Fibroblast of lung (primary cell): ENCODE results near the gene VAMP7. TPM values are rescaled to one million over a fixed set of nuclear protein-coding genes. Genes with fewer than 3 reads are reported as not detected.

Source experiments
- DNase-seq, 2 donors: peaks; one replicate each; pipeline versions ENCODE4 v3.0.0 to v3.0.0-alpha.2; 2010; ENCODE audit warnings: low read depth in 2 of 2
- H2AFZ ChIP-seq: 2 replicates; pipeline ENCODE4 v1.5.1; 2012; ENCODE audit warnings: low read length, control low read depth, inconsistent platforms
- H3K27ac ChIP-seq: 2 replicates; pipeline ENCODE4 v1.5.1; 2011; ENCODE audit warnings: low read length, control low read depth; ENCODE audit not compliant: insufficient read depth
- H3K27me3 ChIP-seq: 2 replicates; pipeline ENCODE4 v1.5.1; 2011; ENCODE audit warnings: mild to moderate bottlenecking, low read length; ENCODE audit not compliant: control insufficient read depth, insufficient read depth
- H3K36me3 ChIP-seq: 2 replicates; pipeline ENCODE4 v1.5.1; 2011; ENCODE audit warnings: low read length; ENCODE audit not compliant: control insufficient read depth, insufficient read depth
- H3K4me1 ChIP-seq: 2 replicates; pipeline ENCODE4 v1.5.1; 2011; ENCODE audit warnings: low read length; ENCODE audit not compliant: control insufficient read depth, insufficient read depth; ENCODE audit errors: extremely low read depth
- H3K4me2 ChIP-seq: 2 replicates; pipeline ENCODE4 v1.5.1; 2011; ENCODE audit warnings: low read length, control low read depth; ENCODE audit not compliant: insufficient read depth; ENCODE audit errors: extremely low read depth
- H3K4me3 ChIP-seq, 4 experiments: fragments of 200-600 bp in 1 of 4; sonication (generic) in 1 of 4; replicated peaks in 1 of 4; 2 replicates each; pipeline ENCODE4 v1.5.1; 2011 to 2016; ENCODE audit warnings: low read length in 4 of 4, low read depth in 3 of 4, mild to moderate bottlenecking in 3 of 4, control low read depth in 2 of 4, inconsistent platforms in 1 of 4, mixed read lengths in 1 of 4; ENCODE audit not compliant: insufficient read depth in 1 of 4; ENCODE audit errors: control extremely low read depth in 1 of 4
- H3K79me2 ChIP-seq: 2 replicates; pipeline ENCODE4 v1.5.1; 2012; ENCODE audit warnings: mild to moderate bottlenecking, low read length, inconsistent platforms; ENCODE audit not compliant: control insufficient read depth, insufficient read depth
- H3K9ac ChIP-seq: 2 replicates; pipeline ENCODE4 v1.5.1; 2011; ENCODE audit warnings: mild to moderate bottlenecking, low read length, control low read depth; ENCODE audit not compliant: insufficient read depth
- H3K9me3 ChIP-seq: 2 replicates; pipeline ENCODE4 v1.5.1; 2012; ENCODE audit warnings: low read depth, low read length; ENCODE audit not compliant: control insufficient read depth, insufficient read depth
- H4K20me1 ChIP-seq: 2 replicates; pipeline ENCODE4 v1.5.1; 2011; ENCODE audit warnings: low read length; ENCODE audit not compliant: control insufficient read depth, insufficient read depth; ENCODE audit errors: extremely low read depth
- CTCF ChIP-seq, 2 donors: IDR thresholded peaks in 1 of 2; conservative IDR thresholded peaks in 1 of 2; 1 replicate in 1 of 2; 2 replicates in 1 of 2; pipeline ENCODE4 v1.5.1; 2011 to 2012; ENCODE audit warnings: low read length in 2 of 2, control low read depth in 1 of 2, inconsistent platforms in 1 of 2, low read depth in 1 of 2, mild to moderate bottlenecking in 1 of 2
- EZH2 ChIP-seq: IDR thresholded peaks from 2 replicates; pipeline ENCODE4 v1.5.1; 2012; ENCODE audit warnings: low read length, control low read depth, mild to moderate bottlenecking; ENCODE audit errors: missing control alignments
- polyA plus RNA-seq, 2 donors: library from polyadenylated mRNA; depleted of rRNA in 1 of 2; stranded (reverse) in 1 of 2; unstranded in 1 of 2; fragments of >200 nt; gene quantifications; 2 replicates each; pipeline ENCODE4 v1.2.1, GENCODE V29; 2011 to 2012; ENCODE audit warnings: missing spikeins in 1 of 2
- total RNA-seq: library from RNA; depleted of rRNA; stranded (reverse); fragments of >200 nt; gene quantifications from 2 replicates; pipeline ENCODE4 v1.2.1, GENCODE V29; 2014

VAMP7 gene
- total and polyA plus RNA-seq, 2 donors (not counting 1 experiment from before 2014, with no cell fraction given), result 40.1 to 68.4 TPM

DNA sequence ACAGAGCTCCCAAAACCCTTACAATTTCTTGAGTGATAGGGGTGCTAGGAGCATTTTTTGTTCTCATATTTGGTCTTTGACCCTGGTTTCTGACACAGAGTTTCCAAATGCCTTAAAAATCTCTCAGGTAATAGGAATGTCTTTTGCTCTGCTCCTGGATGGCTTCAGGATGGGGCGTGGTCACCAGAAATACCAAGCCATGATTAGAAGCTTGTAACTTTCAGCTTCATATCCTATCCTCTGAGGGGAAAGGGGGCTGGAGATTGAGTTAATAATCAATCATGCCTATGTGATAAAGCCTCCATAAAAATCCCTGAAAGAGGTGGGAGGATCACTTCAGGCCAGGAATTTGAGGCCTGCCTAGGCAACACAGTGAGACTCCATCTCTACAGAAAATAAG is 81.8 kb downstream of the VAMP7 start:
- Histone ChIP-seq H3K9ac (no peak overlapping the region), H3K4me2 (no peak overlapping the region), H3K27ac (no peak overlapping the region), H4K20me1 (no peaks in the 10 kb centered on the region), H2AFZ (no peak overlapping the region), H3K27me3 (no peaks in the 10 kb centered on the region), H3K4me1 (no peaks in the 10 kb centered on the region), H3K36me3 (no peaks in the 10 kb centered on the region), H3K79me2 (no peaks in the 10 kb centered on the region), H3K4me3 (no peak overlapping the region), H3K9me3 (no peaks in the 10 kb centered on the region)
- no peak for DNase-seq
- no peak for TF ChIP-seq CTCF (conservative IDR thresholded peaks at IDR 0.05 in 1 of 2, IDR thresholded peaks at IDR 0.05 in 1 of 2; ENCODE audit: low read depth in 1 of 2, low read length in 2 of 2)
- no peak for TF ChIP-seq EZH2

DNA sequence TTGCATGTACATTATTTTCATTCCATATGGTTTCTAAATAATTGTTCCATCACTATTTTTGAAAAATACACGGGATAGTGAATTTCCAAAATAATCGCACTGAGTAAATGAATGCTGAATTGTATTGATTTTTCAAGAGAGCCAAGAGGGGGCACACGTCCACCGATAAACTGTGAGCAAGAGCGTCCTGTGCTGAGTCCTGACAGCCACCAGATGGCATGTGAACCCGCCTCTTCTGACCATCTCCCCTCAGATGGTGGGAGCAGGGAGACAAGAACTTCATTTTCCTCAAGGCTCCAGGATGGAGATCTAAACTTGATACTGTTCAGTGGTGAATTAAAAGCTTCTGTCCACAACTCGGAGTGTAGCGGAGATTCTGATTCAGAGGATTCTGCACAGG is 85.7 kb downstream of the VAMP7 start:
- H3K4me2 ChIP-seq, result no peak overlapping the region
- no peaks in the 10 kb centered on the region for H3K36me3 ChIP-seq
- H3K4me3 ChIP-seq, result no peak overlapping the region
- TF ChIP-seq CTCF (conservative IDR thresholded peaks at IDR 0.05 in 1 of 2, IDR thresholded peaks at IDR 0.05 in 1 of 2; ENCODE audit: low read depth in 1 of 2, low read length in 2 of 2) (no peak), EZH2 (no peak)
- H3K9ac ChIP-seq, result no peak overlapping the region
- H4K20me1 ChIP-seq, result no peaks in the 10 kb centered on the region
- H3K27me3 ChIP-seq, result no peaks in the 10 kb centered on the region
- H3K79me2 ChIP-seq, result no peaks in the 10 kb centered on the region
- no peak overlapping the region for H2AFZ ChIP-seq
- no peaks in the 10 kb centered on the region for H3K9me3 ChIP-seq
- DNase-seq, result no peak
- H3K4me1 ChIP-seq, result no peaks in the 10 kb centered on the region
- no peak overlapping the region for H3K27ac ChIP-seq

DNA sequence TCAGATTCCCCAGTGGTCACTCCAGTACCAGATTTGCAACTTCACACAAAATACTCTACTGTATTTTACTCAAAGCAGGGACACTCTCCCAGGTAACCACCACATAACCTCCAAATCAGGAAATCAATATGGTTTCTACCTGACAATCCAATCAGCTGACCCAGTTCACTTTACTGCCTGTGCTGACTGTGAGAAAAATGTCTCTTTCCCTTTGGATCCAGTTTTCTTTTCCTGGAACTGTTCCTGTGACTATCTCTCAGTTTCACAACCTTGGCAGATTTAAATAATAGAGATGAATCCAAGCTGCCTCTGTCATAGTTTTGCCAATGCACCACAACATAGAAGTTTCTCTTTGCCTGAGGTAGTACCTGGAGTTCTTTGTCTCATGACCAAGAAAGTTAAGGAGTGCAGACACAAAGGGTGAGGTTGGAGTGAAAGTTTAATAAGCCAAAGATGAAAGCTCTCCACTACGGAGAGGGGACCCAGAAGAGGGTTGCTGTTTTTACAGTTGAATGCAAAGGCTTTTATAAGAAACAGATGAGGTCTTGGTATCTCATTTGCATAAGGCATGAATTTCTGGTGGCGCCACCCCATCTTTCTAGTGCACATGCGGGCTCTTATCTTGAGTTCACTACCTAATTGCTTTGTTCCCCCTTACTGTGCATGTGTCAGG is 86.6 kb downstream of the VAMP7 start:
- no peak for DNase-seq
- H3K36me3 ChIP-seq, result no peaks in the 10 kb centered on the region
- no peak overlapping the region for H3K4me3 ChIP-seq
- H3K9me3 ChIP-seq, result no peaks in the 10 kb centered on the region
- H2AFZ ChIP-seq, result no peak overlapping the region
- H3K9ac ChIP-seq, result no peak overlapping the region
- no peak overlapping the region for H3K27ac ChIP-seq
- no peaks in the 10 kb centered on the region for H3K79me2 ChIP-seq
- H4K20me1 ChIP-seq, result no peaks in the 10 kb centered on the region
- H3K4me2 ChIP-seq, result no peak overlapping the region
- no peaks in the 10 kb centered on the region for H3K4me1 ChIP-seq
- no peaks in the 10 kb centered on the region for H3K27me3 ChIP-seq
- TF ChIP-seq CTCF (conservative IDR thresholded peaks at IDR 0.05 in 1 of 2, IDR thresholded peaks at IDR 0.05 in 1 of 2; ENCODE audit: low read depth in 1 of 2, low read length in 2 of 2) (no peak), EZH2 (no peak)
